OCI-LY1 (cell line): ENCODE measurements around the gene PXDN.

Experiments
- H2AFZ ChIP-seq: fragments of 200-600 bp; sonication (generic), shearing (Covaris generic); 2 replicates; pipeline ENCODE4 v1.6.0; 2014; ENCODE audit warnings: antibody characterized with exemption, mild to moderate bottlenecking, low read length
- H3F3A ChIP-seq: fragments of 200-600 bp; sonication (generic), shearing (Covaris generic); 2 replicates; pipeline ENCODE4 v1.6.0; 2014; ENCODE audit warnings: mild to moderate bottlenecking, antibody characterized with exemption, low read length, moderate library complexity; ENCODE audit not compliant: insufficient read depth
- H3K27ac ChIP-seq: fragments of 200-600 bp; sonication (generic); 2 replicates; pipeline ENCODE4 v1.5.1; 2014; ENCODE audit warnings: low read length, mixed run types, mild to moderate bottlenecking, low read depth; ENCODE audit not compliant: poor library complexity, severe bottlenecking
- H3K27me3 ChIP-seq: fragments of 200-600 bp; sonication (generic); 2 replicates; pipeline ENCODE4 v1.6.0; 2014; ENCODE audit warnings: antibody characterized with exemption, mild to moderate bottlenecking, low read length, moderate library complexity; ENCODE audit not compliant: insufficient read depth
- H3K36me3 ChIP-seq: fragments of 200-600 bp; sonication (generic); 2 replicates; pipeline ENCODE4 v1.6.1; 2014; ENCODE audit warnings: mild to moderate bottlenecking, antibody characterized with exemption, low read length, moderate library complexity, mixed read lengths; ENCODE audit not compliant: insufficient read depth
- H3K4me1 ChIP-seq: fragments of 200-600 bp; sonication (generic); 2 replicates; pipeline ENCODE4 v1.5.1; 2014; ENCODE audit warnings: mild to moderate bottlenecking, low read length, moderate library complexity; ENCODE audit not compliant: insufficient read depth, severe bottlenecking
- H3K4me2 ChIP-seq: fragments of 200-600 bp; sonication (generic), shearing (Covaris generic); 2 replicates; pipeline ENCODE4 v1.6.1; 2014; ENCODE audit warnings: low read length
- H3K4me3 ChIP-seq: fragments of 200-600 bp; sonication (generic); 2 replicates; pipeline ENCODE4 v1.5.1; 2014; ENCODE audit warnings: low read length, low read depth, mild to moderate bottlenecking, mixed read lengths; ENCODE audit not compliant: poor library complexity, severe bottlenecking
- H3K79me2 ChIP-seq: fragments of 200-600 bp; shearing (Covaris generic); 2 replicates; pipeline ENCODE4 v1.6.1; 2016; ENCODE audit warnings: mixed run types, low read length, mixed read lengths; ENCODE audit not compliant: insufficient read depth
- H3K9ac ChIP-seq: fragments of 200-600 bp; sonication (generic), shearing (Covaris generic); 2 replicates; pipeline ENCODE4 v1.6.1; 2014; ENCODE audit warnings: mild to moderate bottlenecking, low read length, mixed read lengths
- H3K9me2 ChIP-seq: fragments of 200-600 bp; sonication (generic), shearing (Covaris generic); 2 replicates; pipeline ENCODE4 v1.6.1; 2014; ENCODE audit warnings: low read depth, mild to moderate bottlenecking, low read length, mixed read lengths
- H3K9me3 ChIP-seq: fragments of 200-600 bp; shearing (Covaris generic); 2 replicates; pipeline ENCODE4 v1.6.1; 2014; ENCODE audit warnings: low read length, mixed read lengths
- H4K20me1 ChIP-seq: fragments of 200-600 bp; sonication (generic), shearing (Covaris generic); 2 replicates; pipeline ENCODE4 v1.6.0; 2016; ENCODE audit warnings: mild to moderate bottlenecking, low read length; ENCODE audit not compliant: insufficient read depth
- CTCF ChIP-seq: fragments of 200-600 bp; sonication (generic), shearing (Covaris generic); IDR thresholded peaks from 2 replicates; pipeline ENCODE4 v1.5.1; 2017; ENCODE audit warnings: mild to moderate bottlenecking, antibody characterized with exemption, low read length, moderate library complexity, mixed read lengths
- EZH2 ChIP-seq: fragments of 200-600 bp; sonication (generic), shearing (Covaris generic); IDR thresholded peaks from 2 replicates; pipeline ENCODE4 v1.8.0; 2017; ENCODE audit warnings: borderline replicate concordance, mixed run types, mild to moderate bottlenecking, antibody characterized with exemption, low read length, moderate library complexity, mixed read lengths

The PXDN gene

GRCh38 chr2:1595274-1595673 is 149.0 kb downstream of the PXDN start:
- no peaks in the 10 kb centered on the region for H3K79me2 ChIP-seq
- no peak overlapping the region for H3K27ac ChIP-seq
- no peak overlapping the region for H3K9ac ChIP-seq
- no peak overlapping the region for H2AFZ ChIP-seq
- H3K4me1 ChIP-seq, result no peaks in the 10 kb centered on the region
- no peaks in the 10 kb centered on the region for H3F3A ChIP-seq
- TF ChIP-seq EZH2 (no peak), CTCF (no peak)
- no peaks in the 10 kb centered on the region for H3K9me3 ChIP-seq
- no peak overlapping the region for H3K4me3 ChIP-seq
- H3K27me3 ChIP-seq, result no peaks in the 10 kb centered on the region
- H3K36me3 ChIP-seq, result no peaks in the 10 kb centered on the region
- no peaks in the 10 kb centered on the region for H4K20me1 ChIP-seq
- H3K4me2 ChIP-seq, result no peak overlapping the region
- no peaks in the 10 kb centered on the region for H3K9me2 ChIP-seq

- Histone ChIP-seq H3K9ac (no peak overlapping the region), H3K4me1 (no peaks in the 10 kb centered on the region)
Observed at GRCh38 chr2:1594373-1595171, 149.7 kb downstream of the PXDN start.

GRCh38 chr2:1594123-1594372 is 150.3 kb downstream of the PXDN start:
- Histone ChIP-seq H3K4me2 (no peak overlapping the region), H3K9me2 (no peaks in the 10 kb centered on the region), H3K9ac (no peak overlapping the region), H2AFZ (no peak overlapping the region), H3K4me3 (no peak overlapping the region), H3K9me3 (no peaks in the 10 kb centered on the region), H3K4me1 (no peaks in the 10 kb centered on the region), H3K79me2 (no peaks in the 10 kb centered on the region), H3K36me3 (no peaks in the 10 kb centered on the region), H4K20me1 (no peaks in the 10 kb centered on the region), H3K27ac (no peak overlapping the region), H3K27me3 (no peaks in the 10 kb centered on the region), H3F3A (no peaks in the 10 kb centered on the region)
- TF ChIP-seq EZH2 (no peak), CTCF (no peak)

More at GRCh38 chr2:1594373-1595171, 149.7 kb downstream of the PXDN start:
- H3F3A ChIP-seq, result no peaks in the 10 kb centered on the region
- H2AFZ ChIP-seq, result no peak overlapping the region
- no peak overlapping the region for H3K4me2 ChIP-seq
- H3K27ac ChIP-seq, result no peak overlapping the region
- H3K27me3 ChIP-seq, result no peaks in the 10 kb centered on the region
- no peak overlapping the region for H3K4me3 ChIP-seq
- H4K20me1 ChIP-seq, result no peaks in the 10 kb centered on the region
- H3K9me3 ChIP-seq, result no peaks in the 10 kb centered on the region
- no peaks in the 10 kb centered on the region for H3K79me2 ChIP-seq
- no peak for TF ChIP-seq CTCF
- TF ChIP-seq EZH2, result no peak
- H3K9me2 ChIP-seq, result no peaks in the 10 kb centered on the region
- no peaks in the 10 kb centered on the region for H3K36me3 ChIP-seq
